Measurements from ENCODE around the gene TSC2.
"Not testable (repeated sequence)": the region's sequence is repeated elsewhere in the genome, so short reads cannot be mapped to it uniquely, and the experiment has no call there.

GRCh38 chr16:2117960-2118722, 70.4 kb downstream of the TSC2 start:
- TF ChIP-seq EP300, POLR2A (IDR thresholded peaks at IDR 0.05): not testable (repeated sequence)

Measured in upper lobe of left lung (tissue), 4 donors.